HEK293 (cell line): ENCODE measurements around the gene TTLL1.

Source experiments
- EGR2 ChIP-seq: fragments of 450-650 bp; formaldehyde crosslinking; IDR thresholded peaks from 2 replicates; pipeline ENCODE4 v1.5.1; 2016; ENCODE audit warnings: low read depth, missing biosample characterization, missing genetic modification characterization
- GLIS1 ChIP-seq: fragments of 450-650 bp; formaldehyde crosslinking; IDR thresholded peaks from 2 replicates; pipeline ENCODE4 v1.5.1; 2016; ENCODE audit warnings: missing biosample characterization, missing genetic modification characterization
- KLF7 ChIP-seq: fragments of 450-650 bp; formaldehyde crosslinking; IDR thresholded peaks from 2 replicates; pipeline ENCODE4 v1.5.1; 2016; ENCODE audit warnings: missing biosample characterization, missing genetic modification characterization, borderline replicate concordance
- MEIS1 ChIP-seq: sonication (generic); formaldehyde crosslinking; IDR thresholded peaks from 2 replicates; pipeline ENCODE4 v1.8.1; 2022; ENCODE audit warnings: missing genetic modification reagents, mild to moderate bottlenecking, borderline replicate concordance
- SCRT1 ChIP-seq: fragments of 450-650 bp; formaldehyde crosslinking; IDR thresholded peaks from 2 replicates; pipeline ENCODE4 v1.5.1; 2016; ENCODE audit warnings: missing biosample characterization, missing genetic modification characterization, borderline replicate concordance
- SETDB1 ChIP-seq: IDR thresholded peaks from one replicate; pipeline ENCODE4 v1.6.1; 2017; ENCODE audit warnings: mild to moderate bottlenecking, low read length, moderate library complexity, mixed read lengths; ENCODE audit not compliant: insufficient read length
- SP3 ChIP-seq: fragments of 450-650 bp; formaldehyde crosslinking; IDR thresholded peaks from 2 replicates; pipeline ENCODE4 v1.5.1; 2016; ENCODE audit warnings: missing biosample characterization, missing genetic modification characterization
- ZBTB8A ChIP-seq: fragments of 450-650 bp; formaldehyde crosslinking; IDR thresholded peaks from 2 replicates; pipeline ENCODE4 v1.5.1; 2016; ENCODE audit warnings: missing biosample characterization, missing genetic modification characterization
- ZFP3 ChIP-seq: fragments of 450-650 bp; formaldehyde crosslinking; IDR thresholded peaks from 2 replicates; pipeline ENCODE4 v1.5.1; 2016; ENCODE audit warnings: low read depth, missing biosample characterization, missing genetic modification characterization
- ZNF155 ChIP-seq: fragments of 450-650 bp; formaldehyde crosslinking; IDR thresholded peaks from 2 replicates; pipeline ENCODE4 v1.5.1; 2016; ENCODE audit warnings: missing biosample characterization, missing genetic modification characterization
- ZNF157 ChIP-seq: fragments of 450-650 bp; formaldehyde crosslinking; IDR thresholded peaks from 2 replicates; pipeline ENCODE4 v1.5.1; 2016; ENCODE audit warnings: missing biosample characterization, missing genetic modification characterization
- ZNF335 ChIP-seq: fragments of 450-650 bp; formaldehyde crosslinking; conservative IDR thresholded peaks from 2 replicates; pipeline ENCODE4 v1.5.1; 2016; ENCODE audit warnings: missing biosample characterization, missing genetic modification characterization
- ZNF423 ChIP-seq: fragments of 450-650 bp; formaldehyde crosslinking; IDR thresholded peaks from 2 replicates; pipeline ENCODE4 v1.5.1; 2016; ENCODE audit warnings: missing biosample characterization, missing genetic modification characterization
- ZNF48 ChIP-seq: fragments of 450-650 bp; formaldehyde crosslinking; IDR thresholded peaks from 2 replicates; pipeline ENCODE4 v1.5.1; 2016; ENCODE audit warnings: missing biosample characterization, missing genetic modification characterization
- ZNF521 ChIP-seq: fragments of 450-650 bp; formaldehyde crosslinking; IDR thresholded peaks from 2 replicates; pipeline ENCODE4 v1.5.1; 2017; ENCODE audit warnings: missing biosample characterization, mild to moderate bottlenecking, missing genetic modification characterization
- ZNF555 ChIP-seq: fragments of 450-650 bp; formaldehyde crosslinking; conservative IDR thresholded peaks from 2 replicates; pipeline ENCODE4 v1.5.1; 2017; ENCODE audit warnings: missing biosample characterization, mild to moderate bottlenecking, missing genetic modification characterization, inconsistent platforms
- ZNF558 ChIP-seq: fragments of 450-650 bp; formaldehyde crosslinking; IDR thresholded peaks from 2 replicates; pipeline ENCODE4 v1.5.1; 2016; ENCODE audit warnings: missing biosample characterization, missing genetic modification characterization
- ZNF654 ChIP-seq: fragments of 450-650 bp; formaldehyde crosslinking; IDR thresholded peaks from 2 replicates; pipeline ENCODE4 v1.5.1; 2016; ENCODE audit warnings: low read depth, missing biosample characterization, missing genetic modification characterization
- ZNF660 ChIP-seq: fragments of 450-650 bp; IDR thresholded peaks from 2 replicates; pipeline ENCODE4 v1.5.1; 2018; ENCODE audit warnings: missing biosample characterization, mild to moderate bottlenecking, missing genetic modification characterization
- ZNF670 ChIP-seq: fragments of 450-650 bp; formaldehyde crosslinking; IDR thresholded peaks from 2 replicates; pipeline ENCODE4 v1.5.1; 2016; ENCODE audit warnings: missing biosample characterization, missing genetic modification characterization, low read depth
- ZNF677 ChIP-seq: fragments of 450-650 bp; IDR thresholded peaks from 2 replicates; pipeline ENCODE4 v1.5.0; 2018; ENCODE audit warnings: missing biosample characterization, mild to moderate bottlenecking, missing genetic modification characterization, moderate library complexity
- ZNF777 ChIP-seq: fragments of 450-650 bp; formaldehyde crosslinking; IDR thresholded peaks from 2 replicates; pipeline ENCODE4 v1.5.1; 2017; ENCODE audit warnings: missing biosample characterization, missing genetic modification characterization, borderline replicate concordance
- TF ChIP-seq, protein P1 (sequence below): fragments of 450-650 bp; formaldehyde crosslinking; conservative IDR thresholded peaks from 2 replicates; pipeline ENCODE4 v1.5.1; 2016; ENCODE audit warnings: low read depth, missing biosample characterization, missing genetic modification characterization
- TF ChIP-seq, protein P2 (sequence below): fragments of 450-650 bp; formaldehyde crosslinking; IDR thresholded peaks from 2 replicates; pipeline ENCODE4 v1.5.1; 2017; ENCODE audit warnings: missing biosample characterization, missing genetic modification characterization
- TF ChIP-seq, protein P3 (sequence below): fragments of 450-650 bp; formaldehyde crosslinking; IDR thresholded peaks from 2 replicates; pipeline ENCODE4 v1.5.1; 2016; ENCODE audit warnings: missing biosample characterization, missing genetic modification characterization
- TF ChIP-seq, protein P4 (sequence below): fragments of 450-650 bp; formaldehyde crosslinking; IDR thresholded peaks from 2 replicates; pipeline ENCODE4 v1.5.1; 2017; ENCODE audit warnings: missing biosample characterization, missing genetic modification characterization
- TF ChIP-seq, protein P5 (sequence below): fragments of 450-650 bp; formaldehyde crosslinking; IDR thresholded peaks from 2 replicates; pipeline ENCODE4; 2016; ENCODE audit warnings: missing biosample characterization, missing genetic modification characterization

TTLL1 gene

DNA sequence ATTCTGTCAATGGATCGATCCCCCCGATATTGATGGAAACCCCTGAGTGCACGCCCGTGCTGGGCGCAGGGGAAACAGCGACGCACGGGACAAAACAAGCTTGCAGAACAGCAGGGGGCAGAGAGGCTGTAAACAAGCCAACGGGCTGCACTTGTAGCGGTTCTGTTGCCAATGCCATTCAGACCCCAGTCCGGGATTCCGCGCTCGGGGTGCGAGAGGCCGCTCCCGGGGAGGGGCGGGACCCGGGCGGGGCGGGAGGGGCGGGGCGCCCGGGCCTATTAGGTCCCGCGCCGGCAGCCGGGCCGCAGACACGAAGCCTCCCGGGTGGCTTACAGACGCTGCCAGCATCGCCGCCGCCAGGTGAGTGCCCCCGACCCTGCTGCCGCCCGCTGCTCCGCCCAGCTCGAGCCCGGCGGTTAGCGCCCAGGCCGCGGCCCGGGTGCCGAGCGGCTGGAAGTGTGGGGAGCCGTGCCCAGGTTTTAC is 21.3 kb upstream of the TTLL1 start, which contains the start of gene BIK (continued):
- TF ChIP-seq KLF7 (no peak), ZNF660 (tag by site-specific recombination) (no peak), ZNF555 (tag by site-specific recombination) (no peak), ZNF521 (no peak), SP3 (tag by site-specific recombination) (peak; percentile 54), ZNF157 (tag by site-specific recombination) (no peak), ZNF48 (tag by site-specific recombination) (no peak), ZNF335 (tag by site-specific recombination) (peak; percentile 63), ZNF558 (no peak), MEIS1 (CRISPR knock-in tag) (no peak), ZFP3 (no peak), ZNF677 (tag by site-specific recombination) (no peak), ZNF654 (tag by site-specific recombination) (no peak), ZNF670 (no peak), GLIS1 (tag by site-specific recombination) (peak; percentile 71), SETDB1 (no peak), EGR2 (tag by site-specific recombination) (no peak), ZNF423 (no peak), ZNF155 (no peak), ZNF777 (tag by site-specific recombination) (no peak), ZBTB8A (tag by site-specific recombination) (no peak), SCRT1 (tag by site-specific recombination) (no peak)
- TF ChIP-seq, protein P1, sequence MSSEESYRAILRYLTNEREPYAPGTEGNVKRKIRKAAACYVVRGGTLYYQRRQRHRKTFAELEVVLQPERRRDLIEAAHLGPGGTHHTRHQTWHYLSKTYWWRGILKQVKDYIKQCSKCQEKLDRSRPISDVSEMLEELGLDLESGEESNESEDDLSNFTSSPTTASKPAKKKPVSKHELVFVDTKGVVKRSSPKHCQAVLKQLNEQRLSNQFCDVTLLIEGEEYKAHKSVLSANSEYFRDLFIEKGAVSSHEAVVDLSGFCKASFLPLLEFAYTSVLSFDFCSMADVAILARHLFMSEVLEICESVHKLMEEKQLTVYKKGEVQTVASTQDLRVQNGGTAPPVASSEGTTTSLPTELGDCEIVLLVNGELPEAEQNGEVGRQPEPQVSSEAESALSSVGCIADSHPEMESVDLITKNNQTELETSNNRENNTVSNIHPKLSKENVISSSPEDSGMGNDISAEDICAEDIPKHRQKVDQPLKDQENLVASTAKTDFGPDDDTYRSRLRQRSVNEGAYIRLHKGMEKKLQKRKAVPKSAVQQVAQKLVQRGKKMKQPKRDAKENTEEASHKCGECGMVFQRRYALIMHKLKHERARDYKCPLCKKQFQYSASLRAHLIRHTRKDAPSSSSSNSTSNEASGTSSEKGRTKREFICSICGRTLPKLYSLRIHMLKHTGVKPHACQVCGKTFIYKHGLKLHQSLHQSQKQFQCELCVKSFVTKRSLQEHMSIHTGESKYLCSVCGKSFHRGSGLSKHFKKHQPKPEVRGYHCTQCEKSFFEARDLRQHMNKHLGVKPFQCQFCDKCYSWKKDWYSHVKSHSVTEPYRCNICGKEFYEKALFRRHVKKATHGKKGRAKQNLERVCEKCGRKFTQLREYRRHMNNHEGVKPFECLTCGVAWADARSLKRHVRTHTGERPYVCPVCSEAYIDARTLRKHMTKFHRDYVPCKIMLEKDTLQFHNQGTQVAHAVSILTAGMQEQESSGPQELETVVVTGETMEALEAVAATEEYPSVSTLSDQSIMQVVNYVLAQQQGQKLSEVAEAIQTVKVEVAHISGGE (tag by site-specific recombination): no peak
- TF ChIP-seq, protein P2, sequence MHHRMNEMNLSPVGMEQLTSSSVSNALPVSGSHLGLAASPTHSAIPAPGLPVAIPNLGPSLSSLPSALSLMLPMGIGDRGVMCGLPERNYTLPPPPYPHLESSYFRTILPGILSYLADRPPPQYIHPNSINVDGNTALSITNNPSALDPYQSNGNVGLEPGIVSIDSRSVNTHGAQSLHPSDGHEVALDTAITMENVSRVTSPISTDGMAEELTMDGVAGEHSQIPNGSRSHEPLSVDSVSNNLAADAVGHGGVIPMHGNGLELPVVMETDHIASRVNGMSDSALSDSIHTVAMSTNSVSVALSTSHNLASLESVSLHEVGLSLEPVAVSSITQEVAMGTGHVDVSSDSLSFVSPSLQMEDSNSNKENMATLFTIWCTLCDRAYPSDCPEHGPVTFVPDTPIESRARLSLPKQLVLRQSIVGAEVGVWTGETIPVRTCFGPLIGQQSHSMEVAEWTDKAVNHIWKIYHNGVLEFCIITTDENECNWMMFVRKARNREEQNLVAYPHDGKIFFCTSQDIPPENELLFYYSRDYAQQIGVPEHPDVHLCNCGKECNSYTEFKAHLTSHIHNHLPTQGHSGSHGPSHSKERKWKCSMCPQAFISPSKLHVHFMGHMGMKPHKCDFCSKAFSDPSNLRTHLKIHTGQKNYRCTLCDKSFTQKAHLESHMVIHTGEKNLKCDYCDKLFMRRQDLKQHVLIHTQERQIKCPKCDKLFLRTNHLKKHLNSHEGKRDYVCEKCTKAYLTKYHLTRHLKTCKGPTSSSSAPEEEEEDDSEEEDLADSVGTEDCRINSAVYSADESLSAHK (tag by site-specific recombination): no peak
- TF ChIP-seq, protein P3, sequence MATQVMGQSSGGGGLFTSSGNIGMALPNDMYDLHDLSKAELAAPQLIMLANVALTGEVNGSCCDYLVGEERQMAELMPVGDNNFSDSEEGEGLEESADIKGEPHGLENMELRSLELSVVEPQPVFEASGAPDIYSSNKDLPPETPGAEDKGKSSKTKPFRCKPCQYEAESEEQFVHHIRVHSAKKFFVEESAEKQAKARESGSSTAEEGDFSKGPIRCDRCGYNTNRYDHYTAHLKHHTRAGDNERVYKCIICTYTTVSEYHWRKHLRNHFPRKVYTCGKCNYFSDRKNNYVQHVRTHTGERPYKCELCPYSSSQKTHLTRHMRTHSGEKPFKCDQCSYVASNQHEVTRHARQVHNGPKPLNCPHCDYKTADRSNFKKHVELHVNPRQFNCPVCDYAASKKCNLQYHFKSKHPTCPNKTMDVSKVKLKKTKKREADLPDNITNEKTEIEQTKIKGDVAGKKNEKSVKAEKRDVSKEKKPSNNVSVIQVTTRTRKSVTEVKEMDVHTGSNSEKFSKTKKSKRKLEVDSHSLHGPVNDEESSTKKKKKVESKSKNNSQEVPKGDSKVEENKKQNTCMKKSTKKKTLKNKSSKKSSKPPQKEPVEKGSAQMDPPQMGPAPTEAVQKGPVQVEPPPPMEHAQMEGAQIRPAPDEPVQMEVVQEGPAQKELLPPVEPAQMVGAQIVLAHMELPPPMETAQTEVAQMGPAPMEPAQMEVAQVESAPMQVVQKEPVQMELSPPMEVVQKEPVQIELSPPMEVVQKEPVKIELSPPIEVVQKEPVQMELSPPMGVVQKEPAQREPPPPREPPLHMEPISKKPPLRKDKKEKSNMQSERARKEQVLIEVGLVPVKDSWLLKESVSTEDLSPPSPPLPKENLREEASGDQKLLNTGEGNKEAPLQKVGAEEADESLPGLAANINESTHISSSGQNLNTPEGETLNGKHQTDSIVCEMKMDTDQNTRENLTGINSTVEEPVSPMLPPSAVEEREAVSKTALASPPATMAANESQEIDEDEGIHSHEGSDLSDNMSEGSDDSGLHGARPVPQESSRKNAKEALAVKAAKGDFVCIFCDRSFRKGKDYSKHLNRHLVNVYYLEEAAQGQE: no peak
- TF ChIP-seq, protein P4, sequence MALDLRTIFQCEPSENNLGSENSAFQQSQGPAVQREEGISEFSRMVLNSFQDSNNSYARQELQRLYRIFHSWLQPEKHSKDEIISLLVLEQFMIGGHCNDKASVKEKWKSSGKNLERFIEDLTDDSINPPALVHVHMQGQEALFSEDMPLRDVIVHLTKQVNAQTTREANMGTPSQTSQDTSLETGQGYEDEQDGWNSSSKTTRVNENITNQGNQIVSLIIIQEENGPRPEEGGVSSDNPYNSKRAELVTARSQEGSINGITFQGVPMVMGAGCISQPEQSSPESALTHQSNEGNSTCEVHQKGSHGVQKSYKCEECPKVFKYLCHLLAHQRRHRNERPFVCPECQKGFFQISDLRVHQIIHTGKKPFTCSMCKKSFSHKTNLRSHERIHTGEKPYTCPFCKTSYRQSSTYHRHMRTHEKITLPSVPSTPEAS: no peak
- TF ChIP-seq, protein P5, sequence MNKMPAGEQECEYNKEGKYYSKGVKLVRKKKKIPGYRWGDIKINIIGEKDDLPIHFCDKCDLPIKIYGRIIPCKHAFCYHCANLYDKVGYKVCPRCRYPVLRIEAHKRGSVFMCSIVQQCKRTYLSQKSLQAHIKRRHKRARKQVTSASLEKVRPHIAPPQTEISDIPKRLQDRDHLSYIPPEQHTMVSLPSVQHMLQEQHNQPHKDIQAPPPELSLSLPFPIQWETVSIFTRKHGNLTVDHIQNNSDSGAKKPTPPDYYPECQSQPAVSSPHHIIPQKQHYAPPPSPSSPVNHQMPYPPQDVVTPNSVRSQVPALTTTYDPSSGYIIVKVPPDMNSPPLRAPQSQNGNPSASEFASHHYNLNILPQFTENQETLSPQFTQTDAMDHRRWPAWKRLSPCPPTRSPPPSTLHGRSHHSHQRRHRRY (tag by site-specific recombination): no peak
